Esophagus muscularis mucosa (tissue), 4 donors: ENCODE data around the gene GPATCH4. TPM values are rescaled to one million over a fixed set of nuclear protein-coding genes. Genes with fewer than 3 reads are reported as not detected.
A peak's percentile ranks its signal among the peaks of the same experiment; 100 is the strongest.
"Not testable (repeated sequence)": the region's sequence is repeated elsewhere in the genome, so short reads cannot be mapped to it uniquely, and the experiment has no call there.

ENCODE experiments used
- DNase-seq: peaks from one replicate; pipeline ENCODE4 v3.0.0-alpha.2; 2017; ENCODE audit errors: extremely low spot score
- H3K27ac ChIP-seq, 4 donors: fragments of 200-600 bp; sonication (generic); replicated peaks in 1 of 4; 1 replicate in 3 of 4; 2 replicates in 1 of 4; pipeline ENCODE4 v1.5.1; 2016 to 2019; ENCODE audit warnings: mild to moderate bottlenecking in 1 of 4
- H3K27me3 ChIP-seq, 4 donors: fragments of 200-600 bp; sonication (generic); one replicate each; pipeline versions ENCODE4 v1.5.1 to v1.6.0; 2016 to 2019
- H3K36me3 ChIP-seq, 4 donors: fragments of 200-600 bp; sonication (generic); one replicate each; pipeline ENCODE4 v1.5.1; 2016 to 2019
- H3K4me1 ChIP-seq, 4 donors: fragments of 200-600 bp; sonication (generic); one replicate each; pipeline ENCODE4 v1.5.1; 2016 to 2019
- H3K4me3 ChIP-seq, 4 donors: fragments of 200-600 bp; sonication (generic); 1 replicate in 2 of 4; 2 replicates in 2 of 4; pipeline ENCODE4 v1.5.1; 2016 to 2019; ENCODE audit warnings: mild to moderate bottlenecking in 4 of 4, moderate library complexity in 1 of 4
- H3K9me3 ChIP-seq, 4 donors: fragments of 200-600 bp; sonication (generic); 1 replicate in 3 of 4; 2 replicates in 1 of 4; pipeline ENCODE4 v1.5.1; 2016 to 2019
- EP300 ChIP-seq: sonication (generic); formaldehyde crosslinking; IDR thresholded peaks from one replicate; pipeline ENCODE4 v1.6.1; 2017; ENCODE audit warnings: antibody characterized with exemption
- POLR2A ChIP-seq: fragments of 450-650 bp; IDR thresholded peaks from one replicate; pipeline ENCODE4 v1.6.1; 2017; ENCODE audit warnings: antibody characterized with exemption, moderate library complexity, mild to moderate bottlenecking, low read depth
- POLR2AphosphoS5 ChIP-seq, 2 donors: sonication (generic); formaldehyde crosslinking; IDR thresholded peaks; one replicate each; pipeline ENCODE4 v1.6.1; 2017; ENCODE audit warnings: antibody characterized with exemption in 2 of 2
- WGBS: methylation state at CpG from one replicate; pipeline ENCODE4 v1.1.5; 2018; 5-methylcytosine and 5-hydroxymethylcytosine counted together
- intact Hi-C: fragments of 100-400 bp; cut with DNase I; formaldehyde crosslinking; loops from one replicate; pipeline ENCODE4 v1.15.1; 2023
- total RNA-seq, 4 donors: library from RNA; depleted of rRNA; stranded (reverse); fragments of >200 nt; gene quantifications; one replicate each; pipeline versions ENCODE4 v1.1.0 to v1.2.1, GENCODE V29; 2016
- TF ChIP-seq, protein P1 (sequence below), 3 experiments: fragments of 200-600 bp in 2 of 3; fragments of 450-650 bp in 1 of 3; sonication (generic) in 2 of 3; IDR thresholded peaks; one replicate each; pipeline ENCODE4 v1.5.1; 2017 to 2019; ENCODE audit warnings: antibody characterized with exemption in 3 of 3, mild to moderate bottlenecking in 2 of 3, moderate library complexity in 1 of 3

The GPATCH4 gene
- total RNA-seq, 4 donors from 2014 or later, result 22.6 to 32.8 (median 26.4) TPM

DNA sequence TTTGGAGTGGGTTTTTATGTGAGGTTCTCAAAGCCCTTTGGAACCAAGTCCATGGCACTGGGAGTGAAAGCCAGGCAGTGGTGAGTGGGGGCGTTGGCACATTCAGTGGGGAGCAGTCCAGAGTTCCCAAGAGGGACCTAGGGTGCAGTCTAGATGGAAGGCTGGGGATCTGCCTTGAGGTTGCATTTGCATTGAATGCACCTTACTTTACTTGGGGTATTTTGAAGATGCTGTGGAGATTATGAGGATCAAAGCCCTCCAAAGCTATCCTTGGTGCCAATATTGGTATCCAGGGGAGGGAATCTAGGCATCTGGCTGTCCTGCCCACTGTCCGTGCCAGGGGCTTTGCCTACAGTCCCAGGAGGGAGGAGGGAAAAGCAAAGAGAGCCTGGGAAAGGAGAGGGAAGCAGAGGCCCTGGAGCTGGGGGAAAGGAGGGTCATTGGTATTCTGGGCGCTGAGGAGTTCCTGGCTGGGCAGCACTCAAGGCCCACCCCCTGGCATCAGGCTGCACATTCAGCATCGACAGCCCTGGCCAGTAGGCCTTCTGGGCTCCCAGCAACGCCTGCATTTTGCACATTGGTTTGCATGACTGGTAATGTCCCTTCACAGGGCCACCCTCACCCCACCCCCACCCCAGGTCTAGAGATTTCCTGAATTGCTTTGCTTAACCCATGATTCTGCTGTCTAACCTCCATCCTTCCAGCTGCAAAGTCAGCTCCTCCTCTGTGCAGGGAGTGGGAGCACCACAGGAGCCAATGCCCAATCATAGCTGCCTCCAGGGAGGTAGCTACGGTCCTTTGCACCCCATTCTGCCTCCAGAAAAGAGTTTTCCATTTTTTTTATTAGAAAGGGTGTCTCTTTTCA lies 39.8 kb upstream of the GPATCH4 start:
- H3K27me3 ChIP-seq, result peaks cover 3 to 96% (median 39%) of the 10 kb centered on the region in 4 donors
- WGBS, result 44% methylated on average over 6 of the region's 6 CpGs
- H3K4me1 ChIP-seq, result peaks cover 12 to 21% (median 18%) of the 10 kb centered on the region in 4 donors
- no peaks in the 10 kb centered on the region for H3K9me3 ChIP-seq
- intact Hi-C loops, result no loop called here
- H3K4me3 ChIP-seq, result peak overlapping the region; percentile 44 to 53 (median 50)
- TF ChIP-seq POLR2A (no peak), EP300 (no peak), POLR2AphosphoS5 (IDR thresholded peaks at IDR 0.05) (no peak)
- TF ChIP-seq, protein P1, sequence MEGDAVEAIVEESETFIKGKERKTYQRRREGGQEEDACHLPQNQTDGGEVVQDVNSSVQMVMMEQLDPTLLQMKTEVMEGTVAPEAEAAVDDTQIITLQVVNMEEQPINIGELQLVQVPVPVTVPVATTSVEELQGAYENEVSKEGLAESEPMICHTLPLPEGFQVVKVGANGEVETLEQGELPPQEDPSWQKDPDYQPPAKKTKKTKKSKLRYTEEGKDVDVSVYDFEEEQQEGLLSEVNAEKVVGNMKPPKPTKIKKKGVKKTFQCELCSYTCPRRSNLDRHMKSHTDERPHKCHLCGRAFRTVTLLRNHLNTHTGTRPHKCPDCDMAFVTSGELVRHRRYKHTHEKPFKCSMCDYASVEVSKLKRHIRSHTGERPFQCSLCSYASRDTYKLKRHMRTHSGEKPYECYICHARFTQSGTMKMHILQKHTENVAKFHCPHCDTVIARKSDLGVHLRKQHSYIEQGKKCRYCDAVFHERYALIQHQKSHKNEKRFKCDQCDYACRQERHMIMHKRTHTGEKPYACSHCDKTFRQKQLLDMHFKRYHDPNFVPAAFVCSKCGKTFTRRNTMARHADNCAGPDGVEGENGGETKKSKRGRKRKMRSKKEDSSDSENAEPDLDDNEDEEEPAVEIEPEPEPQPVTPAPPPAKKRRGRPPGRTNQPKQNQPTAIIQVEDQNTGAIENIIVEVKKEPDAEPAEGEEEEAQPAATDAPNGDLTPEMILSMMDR (IDR thresholded peaks at IDR 0.05), result no peak
- H3K36me3 ChIP-seq, result no peaks in the 10 kb centered on the region
- no peak for DNase-seq
- H3K27ac ChIP-seq, result no peak overlapping the region

DNA sequence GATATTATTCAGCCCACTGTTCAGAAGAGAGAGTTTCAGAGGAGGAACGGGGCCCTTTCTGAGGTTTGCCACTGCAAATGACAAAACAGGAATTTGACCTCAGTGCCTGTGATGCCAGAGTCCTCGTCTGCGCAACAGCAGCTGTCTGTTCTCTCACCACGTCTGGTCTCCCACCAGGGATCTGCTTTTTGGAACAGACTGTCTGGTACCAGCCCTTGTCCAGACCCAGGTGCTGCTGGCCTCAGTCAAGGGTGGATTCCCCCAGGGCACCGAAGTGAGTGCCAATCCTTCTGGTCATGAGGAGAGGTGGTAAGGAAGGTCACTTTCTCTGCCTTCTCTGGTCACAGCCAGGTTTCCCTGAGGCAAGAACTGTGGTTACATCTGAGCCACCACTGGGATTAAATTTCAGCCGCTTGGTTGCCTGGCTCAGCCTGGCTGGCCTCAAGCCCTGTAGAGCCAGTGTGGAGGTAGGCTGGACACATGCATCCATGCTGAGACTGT lies 38.4 kb upstream of the GPATCH4 start:
- H3K36me3 ChIP-seq, result no peaks in the 10 kb centered on the region
- intact Hi-C loops, result no loop called here
- H3K4me3 ChIP-seq, result no peak overlapping the region
- no peaks in the 10 kb centered on the region for H3K9me3 ChIP-seq
- DNase-seq, result no peak
- H3K27me3 ChIP-seq, result peaks cover 3 to 96% (median 39%) of the 10 kb centered on the region in 4 donors
- 52% methylated on average over 5 of the region's 6 CpGs for WGBS
- peaks cover 12 to 21% (median 18%) of the 10 kb centered on the region in 4 donors for H3K4me1 ChIP-seq
- no peak overlapping the region for H3K27ac ChIP-seq
- TF ChIP-seq POLR2A (no peak), POLR2AphosphoS5 (IDR thresholded peaks at IDR 0.05) (no peak), EP300 (no peak)
- TF ChIP-seq, protein P1 (IDR thresholded peaks at IDR 0.05), result no peak

DNA sequence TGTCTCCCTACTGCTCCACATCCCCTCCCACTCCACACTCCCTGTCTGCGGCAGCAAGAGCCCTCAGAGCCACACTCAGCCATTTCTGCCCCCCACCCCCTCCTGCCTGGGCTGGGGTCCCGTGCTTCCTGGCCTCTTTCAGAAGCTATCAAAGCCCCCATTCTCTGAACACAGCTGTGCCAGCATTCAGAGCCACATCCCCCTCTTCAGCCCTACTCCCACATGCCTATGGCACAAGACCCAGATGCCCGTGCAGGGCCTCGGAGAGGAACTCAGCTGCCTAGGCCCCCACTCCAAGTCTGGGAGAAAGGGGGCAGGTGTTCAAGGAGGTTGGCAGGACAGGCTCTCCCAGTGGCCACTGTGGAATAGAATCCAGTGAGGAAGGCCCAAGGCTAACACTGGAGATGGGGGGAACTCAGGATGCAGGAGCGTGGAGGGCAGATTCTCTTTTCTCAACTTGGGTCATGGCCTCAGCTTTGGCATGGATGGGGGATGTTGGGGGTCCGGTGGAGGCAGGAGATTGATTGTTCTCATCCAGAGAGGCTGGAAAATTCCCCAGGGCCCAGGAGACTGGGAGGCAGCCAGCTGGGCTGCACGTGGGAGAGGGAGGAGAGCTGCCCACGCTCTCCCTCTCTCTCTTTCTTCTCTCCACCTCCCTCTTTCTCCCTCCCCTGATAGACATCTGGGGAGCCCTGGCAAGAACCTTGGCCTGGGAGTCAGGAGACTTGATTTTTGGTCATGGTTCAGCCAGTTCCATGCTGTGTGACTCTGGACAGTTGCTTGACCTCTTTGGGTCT lies 37.1 kb upstream of the GPATCH4 start:
- no peak overlapping the region for H3K27ac ChIP-seq
- WGBS, result 64% methylated on average over 7 of the region's 8 CpGs
- intact Hi-C loops, result no loop called here
- H3K4me3 ChIP-seq, result no peak overlapping the region
- H3K9me3 ChIP-seq, result no peaks in the 10 kb centered on the region
- no peak for DNase-seq
- TF ChIP-seq POLR2A (no peak), POLR2AphosphoS5 (IDR thresholded peaks at IDR 0.05) (no peak), EP300 (no peak)
- TF ChIP-seq, protein P1 (IDR thresholded peaks at IDR 0.05), result no peak
- H3K4me1 ChIP-seq, result peaks cover 12 to 21% (median 18%) of the 10 kb centered on the region in 4 donors
- H3K27me3 ChIP-seq, result peaks cover 3 to 98% (median 39%) of the 10 kb centered on the region in 4 donors
- H3K36me3 ChIP-seq, result no peaks in the 10 kb centered on the region

DNA sequence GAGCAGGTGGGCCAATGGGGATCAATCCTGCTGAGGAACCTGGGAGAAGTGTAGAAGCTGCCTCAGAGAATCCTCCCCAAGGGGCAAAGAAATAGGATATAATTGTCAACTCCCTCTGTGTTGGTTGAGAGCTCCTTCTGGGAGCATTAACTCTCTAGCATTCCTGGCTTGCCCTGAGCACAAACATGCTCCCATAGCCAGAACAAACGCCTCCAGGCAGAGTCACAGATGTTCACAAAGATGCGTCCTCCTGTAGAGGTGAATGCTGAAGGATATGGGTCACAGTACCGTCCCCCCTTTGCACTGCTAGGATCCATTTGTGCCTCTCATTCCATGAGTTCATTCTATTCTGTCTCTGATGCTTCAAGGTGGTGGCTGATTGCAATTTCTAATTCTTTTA lies 31.1 kb upstream of the GPATCH4 start:
- 68% methylated on average over 3 of the region's 3 CpGs for WGBS
- intact Hi-C loops, result no loop called here
- Histone ChIP-seq H3K4me3 (no peak overlapping the region), H3K4me1 (no peaks in the 10 kb centered on the region), H3K36me3 (no peaks in the 10 kb centered on the region), H3K27ac (no peak overlapping the region), H3K27me3 (peaks cover 0 to 96% (median 8%) of the 10 kb centered on the region in 4 donors), H3K9me3 (no peaks in the 10 kb centered on the region)
- TF ChIP-seq, protein P1 (IDR thresholded peaks at IDR 0.05), result no peak
- TF ChIP-seq EP300 (no peak), POLR2AphosphoS5 (IDR thresholded peaks at IDR 0.05) (no peak), POLR2A (no peak)
- DNase-seq, result no peak

DNA sequence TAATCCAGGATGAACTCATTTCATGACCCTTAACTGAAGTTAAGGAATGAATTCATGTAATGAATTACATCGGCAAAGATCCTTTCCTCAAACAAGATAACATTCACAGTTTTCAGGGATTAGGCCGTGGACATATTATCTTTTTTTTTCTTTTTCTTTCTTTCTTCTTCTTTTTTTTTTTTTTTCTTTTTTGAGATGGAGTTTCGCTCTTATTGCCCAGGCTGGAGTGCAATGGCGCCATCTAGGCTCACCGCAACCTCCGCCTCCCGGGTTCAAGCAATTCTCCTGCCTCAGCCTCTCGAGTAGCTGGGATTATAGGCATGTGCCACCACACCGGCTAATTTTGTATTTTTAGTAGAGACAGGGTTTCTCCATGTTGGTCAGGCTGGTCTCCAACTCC lies 29.9 kb upstream of the GPATCH4 start:
- H3K9me3 ChIP-seq, H3K4me1 ChIP-seq, H3K36me3 ChIP-seq, intact Hi-C loops, H3K27ac ChIP-seq, H3K4me3 ChIP-seq, DNase-seq: not testable (repeated sequence)
- WGBS, result 61% methylated on average over 9 of the region's 9 CpGs
- peaks cover 0 to 98% (median 16%) of the 10 kb centered on the region in 4 donors for H3K27me3 ChIP-seq
